Measurements from ENCODE around the gene DLG2. TPM values are rescaled to one million over a fixed set of nuclear protein-coding genes. Genes with fewer than 3 reads are reported as not detected.

Gene DLG2
- total RNA-seq, 4 donors from 2014 or later, result 6.5 to 14.6 (median 7.2) TPM

DNA sequence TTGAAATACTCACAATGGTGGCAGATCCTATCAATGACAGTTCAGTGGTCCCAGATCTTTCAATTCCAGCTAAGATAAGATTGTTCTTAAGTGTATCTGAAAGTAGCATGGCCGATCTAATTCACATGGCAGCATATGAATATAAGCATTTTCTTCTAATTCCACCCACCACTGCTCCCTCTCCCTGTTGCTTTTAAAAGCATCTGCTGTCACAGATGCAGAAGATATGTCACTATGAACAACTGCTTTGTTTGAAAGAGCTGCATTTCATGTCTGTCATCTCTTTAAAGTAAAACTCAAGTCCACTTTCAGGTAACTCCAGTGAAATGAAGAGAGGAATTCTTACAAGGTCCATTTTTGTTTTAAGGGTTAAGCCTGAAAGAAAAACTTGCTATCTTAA, 1044.0 kb downstream of the DLG2 start:
- TF ChIP-seq EP300 (IDR thresholded peaks at IDR 0.05) (no peak), POLR2A (IDR thresholded peaks at IDR 0.05) (no peak)
- TF ChIP-seq, protein P1, sequence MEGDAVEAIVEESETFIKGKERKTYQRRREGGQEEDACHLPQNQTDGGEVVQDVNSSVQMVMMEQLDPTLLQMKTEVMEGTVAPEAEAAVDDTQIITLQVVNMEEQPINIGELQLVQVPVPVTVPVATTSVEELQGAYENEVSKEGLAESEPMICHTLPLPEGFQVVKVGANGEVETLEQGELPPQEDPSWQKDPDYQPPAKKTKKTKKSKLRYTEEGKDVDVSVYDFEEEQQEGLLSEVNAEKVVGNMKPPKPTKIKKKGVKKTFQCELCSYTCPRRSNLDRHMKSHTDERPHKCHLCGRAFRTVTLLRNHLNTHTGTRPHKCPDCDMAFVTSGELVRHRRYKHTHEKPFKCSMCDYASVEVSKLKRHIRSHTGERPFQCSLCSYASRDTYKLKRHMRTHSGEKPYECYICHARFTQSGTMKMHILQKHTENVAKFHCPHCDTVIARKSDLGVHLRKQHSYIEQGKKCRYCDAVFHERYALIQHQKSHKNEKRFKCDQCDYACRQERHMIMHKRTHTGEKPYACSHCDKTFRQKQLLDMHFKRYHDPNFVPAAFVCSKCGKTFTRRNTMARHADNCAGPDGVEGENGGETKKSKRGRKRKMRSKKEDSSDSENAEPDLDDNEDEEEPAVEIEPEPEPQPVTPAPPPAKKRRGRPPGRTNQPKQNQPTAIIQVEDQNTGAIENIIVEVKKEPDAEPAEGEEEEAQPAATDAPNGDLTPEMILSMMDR (IDR thresholded peaks at IDR 0.05), result no peak
- 52 to 68% methylated on average over 1 of the region's 1 CpG for WGBS, 2 donors
- H3K27me3 ChIP-seq, result no peaks in the 10 kb centered on the region
- no peaks in the 10 kb centered on the region for H3K9me3 ChIP-seq
- no peak overlapping the region for H3K4me3 ChIP-seq
- H3K4me1 ChIP-seq, result no peaks in the 10 kb centered on the region
- H3K36me3 ChIP-seq, result no peaks in the 10 kb centered on the region
- DNase-seq (ENCODE audit: low spot score in 2 of 2), result no peak
- no peak overlapping the region for H3K27ac ChIP-seq

DNA sequence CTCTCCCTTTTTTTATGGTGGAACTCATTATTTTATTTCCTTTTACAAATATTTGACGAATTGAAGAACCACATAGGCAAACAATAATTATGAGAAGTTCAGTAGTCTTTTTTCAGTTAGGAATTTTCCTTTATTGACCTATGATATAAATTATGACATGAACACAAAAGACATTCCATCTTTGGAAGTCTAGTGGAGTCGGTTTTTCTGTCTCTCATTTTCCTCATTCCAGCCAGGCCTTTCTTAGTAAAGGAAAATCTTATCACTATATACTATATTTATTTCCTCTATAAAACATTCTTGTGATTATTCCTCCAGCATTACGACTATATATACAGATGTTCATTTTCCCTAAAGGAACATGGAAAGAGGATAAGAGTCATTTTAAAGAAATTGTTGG, 1046.1 kb downstream of the DLG2 start:
- Histone ChIP-seq H3K27ac (no peak overlapping the region), H3K27me3 (no peaks in the 10 kb centered on the region), H3K4me1 (no peaks in the 10 kb centered on the region), H3K4me3 (no peak overlapping the region), H3K9me3 (no peaks in the 10 kb centered on the region), H3K36me3 (no peaks in the 10 kb centered on the region)
- TF ChIP-seq POLR2A (IDR thresholded peaks at IDR 0.05) (no peak), EP300 (IDR thresholded peaks at IDR 0.05) (no peak)
- TF ChIP-seq, protein P1 (IDR thresholded peaks at IDR 0.05), result no peak
- 36 to 41% methylated on average over 3 of the region's 3 CpGs for WGBS, 2 donors
- DNase-seq (ENCODE audit: low spot score in 2 of 2), result no peak

DNA sequence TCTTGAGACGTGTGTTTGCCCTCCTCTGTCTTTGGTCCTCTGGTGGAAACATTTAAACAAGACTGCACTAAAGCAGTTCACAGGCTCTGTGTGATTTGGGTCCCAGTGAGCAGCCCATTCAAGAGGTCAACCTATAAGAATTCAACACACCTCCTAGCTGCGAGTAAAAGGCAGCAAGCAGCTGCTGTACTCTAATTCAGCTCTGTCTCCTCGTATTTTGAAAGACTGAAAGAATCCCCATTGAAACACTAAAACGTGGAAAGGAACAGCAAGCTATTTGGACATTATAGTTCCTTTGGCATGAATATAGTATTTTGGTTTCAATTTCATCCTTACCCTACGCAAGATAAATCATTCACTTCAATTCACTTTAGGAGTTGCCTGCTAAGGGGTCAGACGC, 1046.7 kb downstream of the DLG2 start:
- no peak for DNase-seq (ENCODE audit: low spot score in 2 of 2)
- H3K27ac ChIP-seq, result no peak overlapping the region
- no peaks in the 10 kb centered on the region for H3K4me1 ChIP-seq
- TF ChIP-seq, protein P1 (IDR thresholded peaks at IDR 0.05), result no peak
- TF ChIP-seq EP300 (IDR thresholded peaks at IDR 0.05) (no peak), POLR2A (IDR thresholded peaks at IDR 0.05) (no peak)
- H3K9me3 ChIP-seq, result no peaks in the 10 kb centered on the region
- 55 to 56% methylated on average over 6 of the region's 6 CpGs for WGBS, 2 donors
- no peaks in the 10 kb centered on the region for H3K36me3 ChIP-seq
- H3K27me3 ChIP-seq, result no peaks in the 10 kb centered on the region
- no peak overlapping the region for H3K4me3 ChIP-seq

DNA sequence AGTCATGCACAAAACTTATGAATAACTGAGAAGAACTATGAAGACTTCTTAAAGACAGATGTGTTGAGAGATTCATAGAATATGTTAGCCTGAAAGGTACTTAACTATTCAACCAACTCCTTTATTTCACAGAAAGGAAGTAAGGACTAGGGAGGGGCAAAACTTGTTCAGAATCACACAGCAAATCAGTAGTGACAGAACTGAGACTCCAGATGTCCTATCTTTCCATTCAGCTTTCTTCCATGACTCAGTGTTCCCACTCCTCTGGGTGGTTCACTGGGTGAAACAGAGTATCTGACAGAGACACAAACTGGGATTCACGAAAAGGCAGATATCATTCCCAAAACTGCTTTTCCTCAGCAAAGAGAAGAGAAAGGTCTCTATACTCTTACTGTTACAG, 1053.3 kb downstream of the DLG2 start:
- H3K36me3 ChIP-seq, result no peaks in the 10 kb centered on the region
- WGBS, 2 donors, result 83 to 94% methylated on average over 1 of the region's 1 CpG
- H3K4me1 ChIP-seq, result no peaks in the 10 kb centered on the region
- TF ChIP-seq, protein P1 (IDR thresholded peaks at IDR 0.05), result no peak
- TF ChIP-seq EP300 (IDR thresholded peaks at IDR 0.05) (no peak), POLR2A (IDR thresholded peaks at IDR 0.05) (no peak)
- no peak overlapping the region for H3K27ac ChIP-seq
- H3K9me3 ChIP-seq, result peaks cover 0 to 27% (median 0%) of the 10 kb centered on the region in 4 donors
- H3K4me3 ChIP-seq, result no peak overlapping the region
- no peak for DNase-seq (ENCODE audit: low spot score in 2 of 2)
- no peaks in the 10 kb centered on the region for H3K27me3 ChIP-seq

DNA sequence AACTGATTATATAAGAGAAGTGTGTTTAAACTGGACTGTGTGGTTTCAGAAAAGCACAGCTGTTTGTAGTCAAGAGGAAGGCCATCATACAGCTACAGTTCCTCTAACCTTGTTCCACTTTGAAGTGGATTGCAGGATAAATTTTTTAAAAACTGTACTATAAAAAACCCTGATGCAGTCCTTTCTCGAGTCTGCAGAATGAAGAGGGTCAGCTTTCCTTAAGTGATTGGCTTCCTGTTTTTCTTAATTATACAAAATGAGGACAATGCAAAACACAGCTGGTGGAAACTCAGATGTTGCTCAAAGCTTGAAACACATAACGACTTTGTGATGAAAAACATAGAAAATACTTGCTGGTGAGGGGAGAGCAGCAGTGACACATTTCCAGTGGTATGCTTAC, 1060.5 kb downstream of the DLG2 start:
- WGBS, 2 donors, result 2 to 7% methylated on average over 2 of the region's 2 CpGs

More for the DNA sequence above, 1060.5 kb downstream of the DLG2 start:
- Histone ChIP-seq H3K36me3 (no peaks in the 10 kb centered on the region), H3K27ac (no peak overlapping the region), H3K4me3 (no peak overlapping the region), H3K9me3 (peaks cover 0 to 23% (median 0%) of the 10 kb centered on the region in 4 donors), H3K4me1 (no peaks in the 10 kb centered on the region), H3K27me3 (no peaks in the 10 kb centered on the region)
- no peak for DNase-seq (ENCODE audit: low spot score in 2 of 2)
- TF ChIP-seq POLR2A (IDR thresholded peaks at IDR 0.05) (no peak), EP300 (IDR thresholded peaks at IDR 0.05) (no peak)
- TF ChIP-seq, protein P1 (IDR thresholded peaks at IDR 0.05), result no peak

All from tibial nerve (tissue), 4 donors.